Upper lobe of left lung (tissue), 6 donors: ENCODE data around the gene CEP192. TPM values are rescaled to one million over a fixed set of nuclear protein-coding genes. Genes with fewer than 3 reads are reported as not detected.
"Not testable (repeated sequence)": the region's sequence is repeated elsewhere in the genome, so short reads cannot be mapped to it uniquely, and the experiment has no call there.

Source experiments
- ATAC-seq, 2 donors: fragments of 200-7000 bp; cut with Tn5 transposase; one replicate each; pipeline ENCODE4 v1.9.1; 2022; ENCODE audit warnings: mild to moderate bottlenecking in 2 of 2, moderate library complexity in 2 of 2; ENCODE audit not compliant: low FRiP score in 2 of 2
- DNase-seq, 2 donors: peaks; one replicate each; pipeline ENCODE4 v3.0.0-alpha.2; 2019 to 2020
- H3K27ac ChIP-seq, 4 donors: fragments of 200-600 bp; sonication (generic); one replicate each; pipeline ENCODE4 v1.5.1; 2016 to 2019
- H3K27me3 ChIP-seq, 4 donors: fragments of 200-600 bp; sonication (generic); one replicate each; pipeline ENCODE4 v1.5.1; 2017 to 2019
- H3K36me3 ChIP-seq, 4 donors: fragments of 200-600 bp; sonication (generic); one replicate each; pipeline ENCODE4 v1.5.1; 2016 to 2019
- H3K4me1 ChIP-seq, 4 donors: fragments of 200-600 bp; sonication (generic); one replicate each; pipeline ENCODE4 v1.5.1; 2018 to 2019
- H3K4me3 ChIP-seq, 4 donors: fragments of 200-600 bp; sonication (generic); one replicate each; pipeline ENCODE4 v1.5.1; 2017 to 2019; ENCODE audit warnings: mild to moderate bottlenecking in 2 of 4, moderate library complexity in 1 of 4
- H3K9me3 ChIP-seq, 4 donors: fragments of 200-600 bp; sonication (generic); one replicate each; pipeline ENCODE4 v1.5.1; 2018 to 2019
- EP300 ChIP-seq, 4 donors: sonication (generic); formaldehyde crosslinking; IDR thresholded peaks; one replicate each; pipeline ENCODE4 v1.5.1; 2017; ENCODE audit warnings: antibody characterized with exemption in 4 of 4, control low read depth in 2 of 4
- POLR2A ChIP-seq, 4 donors: fragments of 450-650 bp; IDR thresholded peaks; one replicate each; pipeline ENCODE4 v1.5.1; 2016 to 2017; ENCODE audit warnings: antibody characterized with exemption in 4 of 4, mild to moderate bottlenecking in 2 of 4
- POLR2AphosphoS5 ChIP-seq, 2 donors: sonication (generic); formaldehyde crosslinking; IDR thresholded peaks; one replicate each; pipeline ENCODE4 v1.5.1; 2017; ENCODE audit warnings: antibody characterized with exemption in 2 of 2
- WGBS, 2 donors: methylation state at CpG; one replicate each; pipeline ENCODE4 v1.1.5; 2017 to 2018; 5-methylcytosine and 5-hydroxymethylcytosine counted together
- total RNA-seq, 6 donors: library from RNA; depleted of rRNA in 4 of 6; stranded (reverse); fragments of >200 nt in 4 of 6; gene quantifications; one replicate each; pipeline versions ENCODE4 v1.1.0 to v1.2.1, GENCODE V29; 2016 to 2021
- TF ChIP-seq, protein P1 (sequence below), 6 experiments: fragments of 450-650 bp in 4 of 6; fragments of 200-600 bp in 2 of 6; sonication (generic) in 2 of 6; IDR thresholded peaks; one replicate each; pipeline ENCODE4 v1.5.1; 2016 to 2019; ENCODE audit warnings: antibody characterized with exemption in 6 of 6
- donor health status: DM: no; HTN: no; CAD: no; lungs with moderate emphysema.
- donor health status: DM: no; HTN: yes; CAD: no; lungs with severe emphysema.

CEP192 gene
- total RNA-seq, 6 donors from 2014 or later: 14.3 to 41.3 (median 22.5) TPM

- no peaks in the 10 kb centered on the region for H3K9me3 ChIP-seq
- 84 to 86% methylated on average over 9 of the region's 9 CpGs for WGBS, 2 donors
- ATAC-seq (no peak), DNase-seq (no peak)
- no peaks in the 10 kb centered on the region for H3K4me1 ChIP-seq
- no peaks in the 10 kb centered on the region for H3K27me3 ChIP-seq
- no peak overlapping the region for H3K4me3 ChIP-seq
- TF ChIP-seq, protein P1, sequence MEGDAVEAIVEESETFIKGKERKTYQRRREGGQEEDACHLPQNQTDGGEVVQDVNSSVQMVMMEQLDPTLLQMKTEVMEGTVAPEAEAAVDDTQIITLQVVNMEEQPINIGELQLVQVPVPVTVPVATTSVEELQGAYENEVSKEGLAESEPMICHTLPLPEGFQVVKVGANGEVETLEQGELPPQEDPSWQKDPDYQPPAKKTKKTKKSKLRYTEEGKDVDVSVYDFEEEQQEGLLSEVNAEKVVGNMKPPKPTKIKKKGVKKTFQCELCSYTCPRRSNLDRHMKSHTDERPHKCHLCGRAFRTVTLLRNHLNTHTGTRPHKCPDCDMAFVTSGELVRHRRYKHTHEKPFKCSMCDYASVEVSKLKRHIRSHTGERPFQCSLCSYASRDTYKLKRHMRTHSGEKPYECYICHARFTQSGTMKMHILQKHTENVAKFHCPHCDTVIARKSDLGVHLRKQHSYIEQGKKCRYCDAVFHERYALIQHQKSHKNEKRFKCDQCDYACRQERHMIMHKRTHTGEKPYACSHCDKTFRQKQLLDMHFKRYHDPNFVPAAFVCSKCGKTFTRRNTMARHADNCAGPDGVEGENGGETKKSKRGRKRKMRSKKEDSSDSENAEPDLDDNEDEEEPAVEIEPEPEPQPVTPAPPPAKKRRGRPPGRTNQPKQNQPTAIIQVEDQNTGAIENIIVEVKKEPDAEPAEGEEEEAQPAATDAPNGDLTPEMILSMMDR (IDR thresholded peaks at IDR 0.05): no peak
- TF ChIP-seq EP300 (IDR thresholded peaks at IDR 0.05): no peak
- no peak for TF ChIP-seq POLR2AphosphoS5 (IDR thresholded peaks at IDR 0.05)
- TF ChIP-seq POLR2A (IDR thresholded peaks at IDR 0.05): no peak
- peaks cover 11 to 45% (median 33%) of the 10 kb centered on the region in 4 donors for H3K36me3 ChIP-seq
- H3K27ac ChIP-seq: no peak overlapping the region
These were observed 85.7 kb downstream of the CEP192 start for GRCh38 chr18:13076886-13077285.

GRCh38 chr18:13077473-13077872 lies 86.3 kb downstream of the CEP192 start:
- DNase-seq (no peak), ATAC-seq (no peak)
- Histone ChIP-seq H3K27me3 (no peaks in the 10 kb centered on the region), H3K9me3 (no peaks in the 10 kb centered on the region), H3K36me3 (peaks cover 8 to 39% (median 27%) of the 10 kb centered on the region in 4 donors), H3K4me1 (no peaks in the 10 kb centered on the region), H3K4me3 (no peak overlapping the region), H3K27ac (no peak overlapping the region)
- TF ChIP-seq, protein P1 (IDR thresholded peaks at IDR 0.05): no peak
- no peak for TF ChIP-seq POLR2A (IDR thresholded peaks at IDR 0.05)
- WGBS, 2 donors: 77 to 82% methylated on average over 2 of the region's 2 CpGs

GRCh38 chr18:13078065-13078464 lies 86.9 kb downstream of the CEP192 start:
- H3K4me1 ChIP-seq, H3K27ac ChIP-seq, H3K4me3 ChIP-seq, H3K27me3 ChIP-seq, DNase-seq, ATAC-seq, H3K9me3 ChIP-seq: not testable (repeated sequence)
- peaks cover 7 to 34% (median 24%) of the 10 kb centered on the region in 4 donors for H3K36me3 ChIP-seq

DNA sequence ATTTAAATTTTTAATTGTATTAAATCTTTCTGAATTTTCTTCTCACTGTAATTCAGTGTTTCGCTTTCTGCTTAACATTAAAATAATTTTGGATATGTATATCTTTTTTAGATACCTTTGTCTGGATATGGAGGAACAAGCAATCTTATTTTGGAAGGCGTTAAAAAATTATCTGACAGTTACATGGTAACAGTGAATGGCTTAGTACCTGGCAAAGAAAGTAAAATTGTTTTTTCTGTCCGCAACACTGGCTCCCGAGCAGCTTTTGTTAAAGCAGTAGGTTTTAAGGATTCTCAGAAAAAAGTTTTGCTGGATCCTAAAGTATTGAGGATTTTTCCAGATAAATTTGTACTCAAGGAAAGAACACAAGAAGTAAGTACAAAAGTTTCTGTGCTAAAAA lies 95.7 kb downstream of the CEP192 start:
- TF ChIP-seq POLR2A (IDR thresholded peaks at IDR 0.05) (no peak), EP300 (IDR thresholded peaks at IDR 0.05) (no peak), POLR2AphosphoS5 (IDR thresholded peaks at IDR 0.05) (no peak)
- TF ChIP-seq, protein P1 (IDR thresholded peaks at IDR 0.05): no peak
- Histone ChIP-seq H3K4me3 (no peak overlapping the region), H3K9me3 (no peaks in the 10 kb centered on the region), H3K4me1 (no peaks in the 10 kb centered on the region), H3K27ac (no peak overlapping the region), H3K27me3 (no peaks in the 10 kb centered on the region), H3K36me3 (peaks cover 0 to 53% (median 8%) of the 10 kb centered on the region in 4 donors)
- no peak for DNase-seq
- no peak for ATAC-seq
- WGBS, 2 donors: 98% methylated on average over 4 of the region's 4 CpGs

- peak in 1 of 2 donors; percentile 52 for DNase-seq
- WGBS, 2 donors: 90 to 97% methylated on average over 11 to 12 of the region's 12 CpGs
These were observed 104.3 kb downstream of the CEP192 start for GRCh38 chr18:13095466-13095865.

More at GRCh38 chr18:13095466-13095865, 104.3 kb downstream of the CEP192 start:
- no peak overlapping the region for H3K4me3 ChIP-seq
- H3K27me3 ChIP-seq: no peaks in the 10 kb centered on the region
- TF ChIP-seq, protein P1 (IDR thresholded peaks at IDR 0.05): no peak
- TF ChIP-seq POLR2A (IDR thresholded peaks at IDR 0.05) (no peak), EP300 (IDR thresholded peaks at IDR 0.05) (no peak), POLR2AphosphoS5 (IDR thresholded peaks at IDR 0.05) (no peak)
- H3K4me1 ChIP-seq: no peaks in the 10 kb centered on the region
- H3K36me3 ChIP-seq: peaks cover 19 to 78% (median 58%) of the 10 kb centered on the region in 4 donors
- H3K27ac ChIP-seq: no peak overlapping the region
- no peak for ATAC-seq
- H3K9me3 ChIP-seq: no peaks in the 10 kb centered on the region
